HG03103 (cell line): ENCODE results near the gene SNRPD2.
"Not testable (repeated sequence)": the region's sequence is repeated elsewhere in the genome, so short reads cannot be mapped to it uniquely, and the experiment has no call there.

Source experiments
- ATAC-seq: cut with Tn5 transposase; IDR thresholded peaks from one replicate; pipeline ENCODE4 v1.9.1; 2021; ENCODE audit warnings: low read depth; ENCODE audit not compliant: unreplicated experiment

Gene SNRPD2

DNA sequence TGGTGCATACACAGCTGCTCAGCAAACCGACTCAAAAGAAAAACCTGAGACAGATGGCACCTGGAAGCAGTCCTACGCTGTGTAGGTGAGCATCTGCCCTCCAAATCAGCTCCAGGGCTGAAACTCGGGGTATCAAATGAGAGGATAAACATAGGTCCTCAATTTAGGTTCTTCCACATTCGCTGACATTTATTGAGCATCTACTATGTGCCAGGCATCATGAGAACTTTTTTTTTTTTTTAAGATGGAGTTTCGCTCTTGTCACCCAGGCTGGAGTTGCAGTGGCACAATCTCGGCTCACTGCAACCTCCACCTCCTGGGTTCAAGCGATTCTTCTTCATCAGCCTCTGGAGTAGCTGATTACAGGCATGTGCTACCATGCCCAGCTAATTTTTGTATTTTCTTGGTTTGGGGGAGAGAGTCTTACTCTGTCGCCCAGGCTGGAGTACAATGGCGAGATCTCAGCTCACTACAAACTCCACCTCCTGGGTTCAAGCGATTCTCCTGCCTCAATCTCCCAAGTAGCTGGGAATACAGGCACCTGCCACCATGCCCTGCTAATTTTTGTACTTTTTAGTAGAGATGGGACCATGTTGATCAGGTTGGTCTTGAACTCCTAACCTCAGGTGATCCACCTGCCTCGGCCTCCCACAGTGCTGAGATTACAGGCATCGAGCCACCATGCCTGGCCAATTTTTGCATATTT lies 14.1 kb upstream of the SNRPD2 start:
- no peak for ATAC-seq

- ATAC-seq, result no peak
Measured at GRCh38 chr19:45705115-45705514, 13.4 kb upstream of the SNRPD2 start.

DNA sequence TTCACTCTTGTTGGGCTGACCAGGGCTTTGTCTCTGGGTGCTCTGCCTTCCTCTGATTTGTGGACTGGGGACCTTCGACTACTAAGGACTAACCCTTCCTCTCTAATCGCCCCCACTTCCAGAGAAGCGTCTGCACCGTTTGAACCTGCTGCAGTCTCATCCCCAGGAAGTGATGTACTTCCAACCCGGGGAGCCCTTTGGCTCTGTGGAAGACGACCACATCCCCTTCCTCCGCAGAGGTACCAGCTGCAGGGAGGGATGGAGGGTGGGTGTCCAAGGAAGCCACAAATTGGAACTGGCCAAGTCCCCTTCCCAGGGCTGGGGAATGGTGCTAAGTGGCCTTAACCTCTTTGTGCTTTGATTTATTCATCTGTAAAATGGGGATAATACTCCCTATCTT lies 9.9 kb upstream of the SNRPD2 start:
- no peak for ATAC-seq

GRCh38 chr19:45693106-45693788 lies 1.5 kb upstream of the SNRPD2 start:
- no peak for ATAC-seq

- ATAC-seq, result peak; percentile 76
Measured at GRCh38 chr19:45692187-45693105, 693 bp upstream of the SNRPD2 start, which contains the start of gene QPCTL. Gene QPCTL, plus strand, starts transcription at chr19:45692666. Its CDS starts 38 bp downstream, at chr19:45692704.

DNA sequence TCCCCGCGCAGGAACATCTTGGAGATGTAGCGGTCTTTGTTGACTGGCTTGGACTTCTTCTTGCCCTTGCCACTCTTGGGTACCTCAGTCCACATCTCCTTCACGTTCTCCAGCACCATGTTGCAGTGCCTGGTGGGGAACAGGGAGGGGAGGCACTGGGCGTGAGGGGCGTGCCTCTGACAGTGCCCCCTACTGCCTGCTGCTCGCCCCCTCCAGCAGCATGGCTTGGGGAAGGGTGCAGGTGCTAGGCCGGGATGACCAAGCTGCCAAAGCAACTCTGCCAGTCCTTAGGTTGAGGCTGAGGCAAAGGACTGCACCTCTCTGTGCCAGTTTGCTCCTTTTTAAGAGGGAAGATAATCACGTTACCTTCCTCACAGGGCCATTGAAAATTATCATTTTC lies 4.2 kb downstream of the SNRPD2 start:
- ATAC-seq, result no peak

GRCh38 chr19:45685045-45685444 lies 6.7 kb downstream of the SNRPD2 start:
- not testable (repeated sequence) for ATAC-seq

DNA sequence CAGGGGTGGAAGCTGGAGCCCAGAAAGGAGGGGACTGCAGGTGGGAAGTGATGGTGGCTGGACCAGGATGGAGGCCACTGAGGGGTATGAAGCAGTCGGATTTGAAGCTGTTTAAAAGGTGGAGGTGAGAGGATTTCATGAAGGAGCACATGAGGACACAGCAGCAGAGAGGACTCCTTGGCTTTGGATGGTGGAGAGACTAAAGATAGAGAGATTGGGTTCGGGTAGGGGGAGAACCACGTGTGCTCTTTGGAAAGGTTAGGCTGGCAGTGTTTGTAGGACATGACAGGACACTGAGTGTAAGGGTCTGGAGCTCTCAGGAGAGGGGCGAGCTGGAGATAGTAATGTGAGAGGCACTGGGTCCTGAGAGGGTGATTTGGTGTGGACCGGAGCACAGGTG lies 8.8 kb downstream of the SNRPD2 start:
- no peak for ATAC-seq

GRCh38 chr19:45682117-45682516 lies 9.6 kb downstream of the SNRPD2 start:
- ATAC-seq, result no peak

DNA sequence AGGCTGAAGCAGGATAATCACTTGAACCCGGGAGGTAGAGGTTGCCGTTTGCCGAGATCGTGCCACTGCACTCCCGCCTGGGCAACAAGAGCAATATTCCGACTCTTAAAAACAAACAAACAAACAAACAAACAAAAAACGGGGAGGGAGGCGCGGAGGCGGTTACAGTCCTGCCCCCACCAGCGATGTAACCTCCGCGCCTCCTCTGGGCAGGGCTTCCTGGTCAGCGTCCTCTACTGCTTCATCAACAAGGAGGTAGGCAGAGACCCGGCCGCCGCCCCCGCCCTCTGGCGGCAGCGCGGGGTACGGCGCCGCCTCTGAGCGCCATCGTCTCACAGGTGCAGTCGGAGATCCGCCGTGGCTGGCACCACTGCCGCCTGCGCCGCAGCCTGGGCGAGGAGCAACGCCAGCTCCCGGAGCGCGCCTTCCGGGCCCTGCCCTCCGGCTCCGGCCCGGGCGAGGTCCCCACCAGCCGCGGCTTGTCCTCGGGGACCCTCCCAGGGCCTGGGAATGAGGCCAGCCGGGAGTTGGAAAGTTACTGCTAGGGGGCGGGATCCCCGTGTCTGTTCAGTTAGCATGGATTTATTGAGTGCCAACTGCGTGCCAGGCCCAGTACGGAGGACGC lies 10.2 kb downstream of the SNRPD2 start:
- peak; percentile 48 for ATAC-seq

GRCh38 chr19:45677351-45678230 lies 14.2 kb downstream of the SNRPD2 start:
- no peak for ATAC-seq

GRCh38 chr19:45676851-45677263 lies 14.9 kb downstream of the SNRPD2 start:
- no peak for ATAC-seq

- ATAC-seq, result no peak
Measured at GRCh38 chr19:45674946-45675345, 16.8 kb downstream of the SNRPD2 start.

GRCh38 chr19:45670670-45671453 lies 20.9 kb downstream of the SNRPD2 start:
- ATAC-seq, result peak; percentile 50

DNA sequence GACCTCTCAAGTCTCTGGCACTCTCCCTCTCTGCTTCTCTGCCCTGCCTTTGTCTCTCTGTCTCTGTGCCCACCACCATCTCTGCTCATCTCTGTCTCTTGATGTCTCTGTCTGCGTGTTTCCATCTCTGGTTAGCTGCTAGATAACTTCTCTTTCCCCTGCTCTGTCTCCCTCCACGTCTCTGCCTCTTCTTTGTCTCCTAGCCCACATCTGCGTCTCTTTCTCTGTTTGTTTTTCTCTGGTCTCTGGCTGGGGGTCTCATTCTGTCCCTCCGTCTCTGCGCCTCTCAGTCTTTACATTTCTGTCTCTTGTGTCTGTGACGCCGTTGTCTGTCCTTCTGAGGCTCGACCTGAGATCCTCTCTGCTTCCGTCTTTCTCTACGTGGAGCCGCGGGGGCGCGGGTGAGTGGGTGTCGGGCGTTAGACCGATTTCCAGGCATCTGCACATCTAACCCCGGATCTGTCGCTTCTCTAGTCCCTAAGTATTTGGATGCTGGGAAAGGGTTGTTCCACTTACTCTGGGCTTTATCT lies 23.3 kb downstream of the SNRPD2 start:
- no peak for ATAC-seq

GRCh38 chr19:45667620-45668341 lies 24.0 kb downstream of the SNRPD2 start, which contains the start of gene GIPR:
Gene GIPR, plus strand, starts transcription at chr19:45668221. Its CDS starts 1,300 bp downstream, at chr19:45669521.
- ATAC-seq, result no peak

DNA sequence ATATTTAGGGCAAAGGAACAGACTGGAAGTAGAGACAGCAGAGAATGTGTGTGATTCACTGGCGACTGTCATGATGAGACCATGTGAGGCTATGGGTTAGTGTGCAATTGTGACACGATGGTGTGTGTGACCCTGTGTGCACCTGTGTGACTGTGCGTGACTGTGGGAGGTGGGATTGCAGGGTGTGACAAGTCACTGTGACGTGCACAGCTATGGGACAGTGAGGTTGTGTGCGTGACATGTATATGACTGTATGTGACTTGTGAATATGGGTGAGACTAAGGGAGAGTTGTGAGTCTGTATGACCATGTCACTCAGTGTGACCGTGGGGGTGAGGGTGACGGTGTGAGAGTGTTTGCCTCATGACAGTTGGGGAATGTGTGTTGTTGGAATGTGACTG lies 27.2 kb downstream of the SNRPD2 start:
- no peak for ATAC-seq

DNA sequence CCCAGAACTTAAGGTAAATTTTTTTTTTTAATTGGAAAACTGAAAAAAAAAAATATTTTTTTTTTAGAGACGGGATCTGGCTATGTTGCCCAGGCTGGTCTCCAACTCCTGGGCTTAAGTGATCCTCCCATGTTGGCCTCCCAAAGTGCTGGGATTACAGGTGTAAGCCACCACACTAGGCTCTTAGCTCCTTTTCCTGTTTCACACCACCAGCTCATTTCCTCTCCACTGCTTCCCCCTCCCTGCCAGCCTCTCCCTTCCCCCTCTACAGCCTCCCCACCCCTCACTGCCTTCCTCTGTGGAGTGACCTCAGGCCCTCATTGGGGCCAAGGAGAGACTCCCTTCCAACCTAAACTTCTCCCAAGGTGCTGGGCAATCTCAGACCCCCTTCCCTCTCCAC lies 28.0 kb downstream of the SNRPD2 start:
- no peak for ATAC-seq
